CD14-positive monocyte (primary cell): Measurements from ENCODE around the gene CNP. TPM values are rescaled to one million over a fixed set of nuclear protein-coding genes. Genes with fewer than 3 reads are reported as not detected.

Experiments
- DNase-seq, 3 donors: peaks; one replicate each; pipeline ENCODE4 v3.0.0-alpha.2; 2011 to 2022
- H2AFZ ChIP-seq: 2 replicates; pipeline ENCODE4 v1.6.0; 2012; ENCODE audit warnings: mild to moderate bottlenecking, low read depth, low read length, inconsistent platforms; ENCODE audit not compliant: insufficient read depth, poor library complexity, severe bottlenecking
- H3K27ac ChIP-seq, 2 donors: 1 replicate in 1 of 2; 2 replicates in 1 of 2; pipeline ENCODE4 v1.5.1; 2012 to 2013; ENCODE audit warnings: low read length in 2 of 2, control low read depth in 1 of 2, inconsistent platforms in 1 of 2, low read depth in 1 of 2, mild to moderate bottlenecking in 1 of 2
- H3K27me3 ChIP-seq, 2 donors: one replicate each; pipeline versions ENCODE4 v1.6.0 to v1.6.1; 2011 to 2013; ENCODE audit warnings: low read length in 2 of 2; ENCODE audit not compliant: control insufficient read depth in 2 of 2, insufficient read depth in 2 of 2
- H3K36me3 ChIP-seq, 2 donors: replicated peaks in 1 of 2; 1 replicate in 1 of 2; 2 replicates in 1 of 2; pipeline versions ENCODE4 v1.5.1 to v1.6.1; 2012 to 2013; ENCODE audit warnings: low read length in 2 of 2, control low read depth in 1 of 2, inconsistent platforms in 1 of 2, mild to moderate bottlenecking in 1 of 2; ENCODE audit not compliant: insufficient read depth in 2 of 2, control insufficient read depth in 1 of 2
- H3K4me1 ChIP-seq, 2 donors: 1 replicate in 1 of 2; 2 replicates in 1 of 2; pipeline versions ENCODE4 v1.5.1 to v1.6.1; 2012 to 2013; ENCODE audit warnings: low read length in 2 of 2, control low read depth in 1 of 2, inconsistent platforms in 1 of 2, mild to moderate bottlenecking in 1 of 2, moderate library complexity in 1 of 2; ENCODE audit not compliant: insufficient read depth in 2 of 2, control insufficient read depth in 1 of 2
- H3K4me2 ChIP-seq: replicated peaks from 2 replicates; pipeline ENCODE3; 2012; ENCODE audit warnings: low read length, moderate library complexity, mild to moderate bottlenecking; ENCODE audit not compliant: poor library complexity, severe bottlenecking; ENCODE audit errors: extremely low read depth
- H3K4me3 ChIP-seq, 3 experiments: fragments of 200-600 bp in 1 of 3; sonication (generic) in 1 of 3; replicated peaks in 1 of 3; 1 replicate in 2 of 3; 2 replicates in 1 of 3; pipeline ENCODE4 v1.5.1; 2011 to 2013; ENCODE audit warnings: low read length in 3 of 3, mild to moderate bottlenecking in 3 of 3, control low read depth in 2 of 3, low read depth in 2 of 3, inconsistent platforms in 1 of 3, moderate library complexity in 1 of 3
- H3K79me2 ChIP-seq: 2 replicates; pipeline ENCODE4 v1.6.0; 2012; ENCODE audit warnings: mild to moderate bottlenecking, control low read depth, inconsistent platforms, low read length, moderate library complexity; ENCODE audit not compliant: insufficient read depth
- H3K9ac ChIP-seq: 2 replicates; pipeline ENCODE4 v1.6.0; 2017; ENCODE audit warnings: low read length, mild to moderate bottlenecking; ENCODE audit not compliant: insufficient read depth, poor library complexity, severe bottlenecking
- H3K9me3 ChIP-seq, 2 donors: replicated peaks in 1 of 2; 1 replicate in 1 of 2; 2 replicates in 1 of 2; pipeline versions ENCODE4 v1.5.1 to v1.6.1; 2012 to 2013; ENCODE audit warnings: low read length in 2 of 2, control low read depth in 1 of 2; ENCODE audit not compliant: control insufficient read depth in 1 of 2, insufficient read depth in 1 of 2
- H4K20me1 ChIP-seq: 2 replicates; pipeline ENCODE4 v1.6.0; 2012; ENCODE audit warnings: mild to moderate bottlenecking, low read length, control low read depth, moderate library complexity; ENCODE audit not compliant: insufficient read depth
- H3K27ac Mint-ChIP-seq, 7 donors: one replicate each; pipeline ENCODE4 v1.8.0; 2020; ENCODE audit warnings: mild to moderate bottlenecking in 7 of 7, mixed read lengths in 7 of 7, moderate library complexity in 6 of 7, inconsistent platforms in 2 of 7
- H3K27me3 Mint-ChIP-seq, 3 donors: one replicate each; pipeline ENCODE4 v1.8.0; 2021 to 2022; ENCODE audit warnings: low read depth in 3 of 3, mild to moderate bottlenecking in 3 of 3, mixed read lengths in 3 of 3, moderate library complexity in 3 of 3, inconsistent platforms in 1 of 3
- H3K36me3 Mint-ChIP-seq, 2 donors: one replicate each; pipeline ENCODE4 v1.8.0; 2020; ENCODE audit warnings: mixed read lengths in 2 of 2, inconsistent platforms in 1 of 2, mild to moderate bottlenecking in 1 of 2
- H3K4me1 Mint-ChIP-seq: one replicate; pipeline ENCODE4 v1.8.0; 2020; ENCODE audit warnings: mild to moderate bottlenecking, mixed read lengths
- H3K4me3 Mint-ChIP-seq, 2 donors: one replicate each; pipeline ENCODE4 v1.8.0; 2020; ENCODE audit warnings: mild to moderate bottlenecking in 2 of 2, mixed read lengths in 2 of 2, moderate library complexity in 1 of 2
- H3K9me3 Mint-ChIP-seq, 7 donors: one replicate each; pipeline ENCODE4 v1.8.0; 2020 to 2022; ENCODE audit warnings: mixed read lengths in 7 of 7, mild to moderate bottlenecking in 6 of 7, moderate library complexity in 6 of 7, inconsistent platforms in 2 of 7
- WGBS: methylation state at CpG from one replicate; pipeline ENCODE4 v1.1.5; 2013; ENCODE audit warnings: missing lambda C conversion rate; ENCODE audit not compliant: insufficient coverage; 5-methylcytosine and 5-hydroxymethylcytosine counted together
- intact Hi-C, 2 donors: fragments of 100-400 bp; cut with micrococcal nuclease; formaldehyde crosslinking; loops; one replicate each; pipeline versions ENCODE4 v1.15.0 to v1.15.1; 2023
- polyA plus RNA-seq, 3 donors: library from polyadenylated mRNA; depleted of rRNA in 1 of 3; unstranded in 2 of 3; stranded (reverse) in 1 of 3; fragments of 300-500 nt in 2 of 3; fragments of >200 nt in 1 of 3; fragmentation: Illumina TruSeq in 2 of 3; gene quantifications; 1 replicate in 2 of 3; 2 replicates in 1 of 3; pipeline ENCODE4 v1.2.3, GENCODE V29; 2012 to 2021
- TF ChIP-seq, protein P1 (sequence below): fragments of 200-600 bp; IDR thresholded peaks from one replicate; pipeline ENCODE4 v1.8.0; 2022; ENCODE audit warnings: antibody characterized with exemption, mild to moderate bottlenecking

CNP gene
- polyA plus RNA-seq, 3 donors = 19.0 to 50.2 (median 47.0) TPM

- TF ChIP-seq, protein P1, sequence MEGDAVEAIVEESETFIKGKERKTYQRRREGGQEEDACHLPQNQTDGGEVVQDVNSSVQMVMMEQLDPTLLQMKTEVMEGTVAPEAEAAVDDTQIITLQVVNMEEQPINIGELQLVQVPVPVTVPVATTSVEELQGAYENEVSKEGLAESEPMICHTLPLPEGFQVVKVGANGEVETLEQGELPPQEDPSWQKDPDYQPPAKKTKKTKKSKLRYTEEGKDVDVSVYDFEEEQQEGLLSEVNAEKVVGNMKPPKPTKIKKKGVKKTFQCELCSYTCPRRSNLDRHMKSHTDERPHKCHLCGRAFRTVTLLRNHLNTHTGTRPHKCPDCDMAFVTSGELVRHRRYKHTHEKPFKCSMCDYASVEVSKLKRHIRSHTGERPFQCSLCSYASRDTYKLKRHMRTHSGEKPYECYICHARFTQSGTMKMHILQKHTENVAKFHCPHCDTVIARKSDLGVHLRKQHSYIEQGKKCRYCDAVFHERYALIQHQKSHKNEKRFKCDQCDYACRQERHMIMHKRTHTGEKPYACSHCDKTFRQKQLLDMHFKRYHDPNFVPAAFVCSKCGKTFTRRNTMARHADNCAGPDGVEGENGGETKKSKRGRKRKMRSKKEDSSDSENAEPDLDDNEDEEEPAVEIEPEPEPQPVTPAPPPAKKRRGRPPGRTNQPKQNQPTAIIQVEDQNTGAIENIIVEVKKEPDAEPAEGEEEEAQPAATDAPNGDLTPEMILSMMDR = no peak
- Histone ChIP-seq H3K4me2 (peak overlapping the region; percentile 89), H3K9ac (peak overlapping the region; percentile 52), H3K4me1 (peaks cover 19 to 36% of the 10 kb centered on the region in 2 donors), H3K27me3 (no peaks in the 10 kb centered on the region), H3K9me3 (no peaks in the 10 kb centered on the region), H3K4me3 (peak overlapping the region; percentile 42 to 92 (median 52)), H4K20me1 (peaks cover 39% of the 10 kb centered on the region), H2AFZ (peak overlapping the region; percentile 82), H3K36me3 (peaks cover 9 to 18% of the 10 kb centered on the region in 2 donors), H3K27ac (peak overlapping the region in 1 of 2 donors; percentile 48), H3K79me2 (peaks cover 36% of the 10 kb centered on the region)
- intact Hi-C loops = loop anchor here in 1 of 2 donors (2.0 to 5.0 kb wide), 2 partner anchors 46 to 189 kb away; partner anchors contain the start of gene RAB5C
- peak in 1 of 3 donors; percentile 17 for DNase-seq
- Mint-ChIP-seq H3K4me3 (peak overlapping the region; percentile 79 to 91), H3K36me3 (peaks cover 4 to 15% of the 10 kb centered on the region in 2 donors), H3K9me3 (no peaks in the 10 kb centered on the region), H3K27me3 (peaks cover 0 to 2% (median 0%) of the 10 kb centered on the region in 3 donors), H3K27ac (peak overlapping the region; percentile 1 to 81 (median 33)), H3K4me1 (peaks cover 44% of the 10 kb centered on the region)
- under 1% methylated on average over 15 of the region's 18 CpGs for WGBS
These were observed 717 bp upstream of the CNP start for GRCh38 chr17:41965694-41966462.

- H3K4me2 ChIP-seq = peak overlapping the region; percentile 89
- no peaks in the 10 kb centered on the region for H3K9me3 Mint-ChIP-seq
- peak overlapping the region; percentile 67 to 93 (median 92) for H3K4me3 ChIP-seq
- intact Hi-C loops = loop anchor here in 1 of 2 donors (2.0 to 5.0 kb wide), 2 partner anchors 45 to 187 kb away; partner anchors contain the start of gene RAB5C
- peak overlapping the region; percentile 75 to 87 for H3K4me3 Mint-ChIP-seq
- H3K4me1 Mint-ChIP-seq = peaks cover 47% of the 10 kb centered on the region
- peak overlapping the region; percentile 60 to 83 for H3K27ac ChIP-seq
- TF ChIP-seq, protein P1 = no peak
- peaks cover 54% of the 10 kb centered on the region for H4K20me1 ChIP-seq
- H3K27me3 Mint-ChIP-seq = peaks cover 0 to 2% (median 0%) of the 10 kb centered on the region in 3 donors
- peak overlapping the region; percentile 87 for H3K9ac ChIP-seq
- peak overlapping the region; percentile 62 to 85 (median 80) for H3K27ac Mint-ChIP-seq
- H2AFZ ChIP-seq = peak overlapping the region; percentile 82
- peaks cover 48% of the 10 kb centered on the region for H3K79me2 ChIP-seq
- DNase-seq = no peak
- H3K36me3 Mint-ChIP-seq = peaks cover 7 to 27% of the 10 kb centered on the region in 2 donors
- no peaks in the 10 kb centered on the region for H3K27me3 ChIP-seq
- peaks cover 16 to 32% of the 10 kb centered on the region in 2 donors for H3K36me3 ChIP-seq
- peaks cover 19 to 40% of the 10 kb centered on the region in 2 donors for H3K4me1 ChIP-seq
- H3K9me3 ChIP-seq = no peaks in the 10 kb centered on the region
- 24% methylated on average over 35 of the region's 39 CpGs for WGBS
These were observed 736 bp downstream of the CNP start for GRCh38 chr17:41967141-41967920.
